Smooth muscle cell (in vitro differentiated cells): ENCODE data around the gene IFT122. TPM values are rescaled to one million over a fixed set of nuclear protein-coding genes. Genes with fewer than 3 reads are reported as not detected.

Experiments used
- DNase-seq: peaks from one replicate; lab custom pipeline; 2025; ENCODE audit not compliant: unreplicated experiment; lab: John Stamatoyannopoulos, UW
- H2AFZ ChIP-seq: fragments of 200-600 bp; sonication (generic); 2 replicates; pipeline ENCODE4 v1.6.0; 2016; ENCODE audit warnings: antibody characterized with exemption, low read depth, mild to moderate bottlenecking
- H3F3A ChIP-seq: fragments of 200-600 bp; sonication (generic); 2 replicates; pipeline ENCODE4 v1.6.0; 2017; ENCODE audit warnings: antibody characterized with exemption, low read depth
- H3K27ac ChIP-seq: fragments of 200-600 bp; sonication (generic); 2 replicates; pipeline ENCODE4 v1.5.1; 2016; ENCODE audit warnings: low read depth, mild to moderate bottlenecking
- H3K27me3 ChIP-seq: fragments of 200-600 bp; sonication (generic); 2 replicates; pipeline ENCODE4 v1.6.1; 2016; ENCODE audit warnings: low read depth, mild to moderate bottlenecking
- H3K36me3 ChIP-seq: fragments of 200-600 bp; sonication (generic); 2 replicates; pipeline ENCODE4 v1.5.1; 2016; ENCODE audit warnings: low read depth
- H3K4me1 ChIP-seq: fragments of 200-600 bp; sonication (generic); 2 replicates; pipeline ENCODE4 v1.5.1; 2016; ENCODE audit warnings: low read depth
- H3K4me2 ChIP-seq: fragments of 200-600 bp; sonication (generic); 2 replicates; pipeline ENCODE4 v1.6.0; 2016; ENCODE audit warnings: mild to moderate bottlenecking
- H3K4me3 ChIP-seq: fragments of 200-600 bp; sonication (generic); 2 replicates; pipeline ENCODE4 v1.5.1; 2016; ENCODE audit warnings: mild to moderate bottlenecking
- H3K79me2 ChIP-seq: fragments of 200-600 bp; sonication (generic); 2 replicates; pipeline ENCODE4 v1.6.0; 2016; ENCODE audit warnings: low read depth, mild to moderate bottlenecking
- H3K9ac ChIP-seq: fragments of 200-600 bp; sonication (generic); 2 replicates; pipeline ENCODE4 v1.6.0; 2016; ENCODE audit warnings: low read depth
- H3K9me3 ChIP-seq: fragments of 200-600 bp; sonication (generic); replicated peaks from 2 replicates; pipeline ENCODE4 v1.5.1; 2016; ENCODE audit warnings: low read depth
- H4K20me1 ChIP-seq: fragments of 200-600 bp; sonication (generic); 2 replicates; pipeline ENCODE4 v1.6.0; 2016; ENCODE audit warnings: low read depth
- CTCF ChIP-seq: fragments of 200-600 bp; sonication (generic); IDR thresholded peaks from 2 replicates; pipeline ENCODE4 v1.5.1; 2017; ENCODE audit warnings: borderline replicate concordance, mild to moderate bottlenecking, antibody characterized with exemption; ENCODE audit not compliant: insufficient read depth, poor library complexity, severe bottlenecking
- WGBS: methylation state at CpG from one replicate; pipeline ENCODE4 v1.1.7; 2016; ENCODE audit warnings: low lambda C conversion rate; 5-methylcytosine and 5-hydroxymethylcytosine counted together
- polyA plus RNA-seq: library from polyadenylated mRNA; unstranded; fragments of >200 nt; fragmentation: Nextera tagmentation; extraction: Ambion mirVana; gene quantifications from 2 replicates; pipeline ENCODE4 v1.2.1, GENCODE V29; 2016
- total RNA-seq: library from RNA; depleted of rRNA; stranded (reverse); fragments of >200 nt; gene quantifications from 2 replicates; pipeline ENCODE4 v1.2.3, GENCODE V29; 2014

Gene IFT122
- total and polyA plus RNA-seq, 2 experiments from 2014 or later = 13.4 to 17.4 TPM

GRCh38 chr3:129439226-129439816 lies 703 bp upstream of the IFT122 start:
- H3F3A ChIP-seq = no peaks in the 10 kb centered on the region
- H3K79me2 ChIP-seq = peaks cover 59% of the 10 kb centered on the region
- DNase-seq = no peak
- no peaks in the 10 kb centered on the region for H3K27me3 ChIP-seq
- H3K4me2 ChIP-seq = peak overlapping the region; percentile 95
- TF ChIP-seq CTCF = no peak
- peak overlapping the region; percentile 96 for H3K27ac ChIP-seq
- no peaks in the 10 kb centered on the region for H4K20me1 ChIP-seq
- H3K4me3 ChIP-seq = peak overlapping the region; percentile 89
- H3K9ac ChIP-seq = peak overlapping the region; percentile 91
- peaks cover 10% of the 10 kb centered on the region for H3K36me3 ChIP-seq
- no peaks in the 10 kb centered on the region for H3K9me3 ChIP-seq
- peaks cover 34% of the 10 kb centered on the region for H3K4me1 ChIP-seq
- H2AFZ ChIP-seq = peak overlapping the region; percentile 93
- WGBS = 2% methylated on average over 17 of the region's 17 CpGs

- no peak for DNase-seq
- H3K4me1 ChIP-seq = peaks cover 31% of the 10 kb centered on the region
- no peaks in the 10 kb centered on the region for H3F3A ChIP-seq
- no peak for TF ChIP-seq CTCF
- WGBS = 12% methylated on average over 9 of the region's 9 CpGs
- no peaks in the 10 kb centered on the region for H4K20me1 ChIP-seq
- H3K36me3 ChIP-seq = peaks cover 10% of the 10 kb centered on the region
- no peaks in the 10 kb centered on the region for H3K27me3 ChIP-seq
- H3K9ac ChIP-seq = peak overlapping the region; percentile 91
- H3K9me3 ChIP-seq = no peaks in the 10 kb centered on the region
- peak overlapping the region; percentile 96 for H3K27ac ChIP-seq
- peaks cover 68% of the 10 kb centered on the region for H3K79me2 ChIP-seq
- H2AFZ ChIP-seq = peak overlapping the region; percentile 81
- peak overlapping the region; percentile 89 for H3K4me3 ChIP-seq
- H3K4me2 ChIP-seq = peak overlapping the region; percentile 93
These were observed 680 bp downstream of the IFT122 start for GRCh38 chr3:129440618-129441190.

GRCh38 chr3:129441215-129441614 lies 1.2 kb downstream of the IFT122 start:
- Histone ChIP-seq H3K79me2 (peaks cover 67% of the 10 kb centered on the region), H3K9me3 (no peaks in the 10 kb centered on the region), H3K4me1 (peaks cover 30% of the 10 kb centered on the region), H3K4me3 (peak overlapping the region; percentile 89), H3F3A (no peaks in the 10 kb centered on the region), H2AFZ (peak overlapping the region; percentile 81), H3K9ac (peak overlapping the region; percentile 91), H3K27ac (peak overlapping the region; percentile 96), H4K20me1 (no peaks in the 10 kb centered on the region), H3K36me3 (peaks cover 8% of the 10 kb centered on the region), H3K4me2 (peak overlapping the region; percentile 93), H3K27me3 (no peaks in the 10 kb centered on the region)
- 70% methylated on average over 9 of the region's 9 CpGs for WGBS
- no peak for TF ChIP-seq CTCF
- DNase-seq = no peak
